OCI-LY3 (cell line): ENCODE measurements around the gene DHX9.
A peak's percentile ranks its signal among the peaks of the same experiment; 100 is the strongest.

Experiments used
- CTCF ChIP-seq: fragments of 200-600, 300-600 bp; sonication (generic); IDR thresholded peaks from 2 replicates; pipeline ENCODE4 v1.5.1; 2014; ENCODE audit warnings: antibody characterized with exemption, low read length, low read depth
- EZH2phosphoT487 ChIP-seq: fragments of 200-600 bp; shearing (Covaris generic); IDR thresholded peaks from 2 replicates; pipeline ENCODE4 v1.6.1; 2018; ENCODE audit warnings: antibody characterized with exemption, mixed run types, low read depth

DNA sequence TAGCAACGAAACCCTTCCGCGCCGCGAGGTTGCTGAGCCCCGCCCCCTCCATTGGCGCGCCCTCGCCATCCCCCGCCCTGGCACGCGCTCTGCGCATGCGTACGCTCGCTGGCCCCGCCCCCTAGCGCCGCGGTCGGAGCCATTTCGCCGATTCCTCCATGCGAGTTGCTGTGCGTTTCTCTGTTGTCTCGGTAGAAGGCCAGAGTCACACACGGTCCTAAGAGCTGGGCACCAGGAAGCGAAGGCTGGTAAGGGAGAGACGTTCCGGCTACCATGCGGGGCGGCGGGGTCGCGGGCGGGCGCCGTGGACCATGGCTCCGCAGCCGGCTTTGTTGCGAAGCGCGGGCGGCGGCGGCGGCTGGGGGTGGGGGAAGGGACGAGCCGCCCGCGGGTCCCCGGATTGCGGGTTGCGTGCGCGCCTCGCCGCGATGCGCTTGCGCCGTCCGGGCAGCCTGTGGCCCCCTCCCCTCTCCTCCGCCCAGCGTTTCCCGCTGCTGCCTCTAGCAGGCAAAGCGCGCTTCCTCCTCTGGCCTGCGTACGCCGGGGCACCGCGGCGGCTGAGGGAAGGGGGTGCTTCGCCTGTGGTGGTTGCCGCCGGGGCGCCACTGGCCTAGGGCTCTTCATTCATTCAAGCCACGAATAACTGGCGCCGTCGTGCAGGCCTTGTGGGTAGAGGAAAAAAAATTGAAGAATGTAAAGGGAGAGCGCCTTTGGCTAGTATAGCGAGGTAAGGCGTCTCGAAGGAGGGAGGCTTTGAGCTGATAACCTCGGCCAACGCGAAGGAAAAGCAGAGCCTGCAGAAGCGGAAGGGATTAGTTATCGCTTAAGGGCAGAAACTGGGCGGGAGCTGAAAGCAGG is at the start of gene DHX9:
- TF ChIP-seq CTCF (0 out of 2 replicates have a peak, but pooled peaks have one; percentile 7), EZH2phosphoT487 (no peak)
